GM12801 (cell line): ENCODE measurements around the gene FAM20C.

Experiments
- CTCF ChIP-seq: IDR thresholded peaks from one replicate; pipeline ENCODE4 v1.5.1; 2011; ENCODE audit warnings: control low read depth; ENCODE audit not compliant: insufficient read length; ENCODE audit errors: extremely low read depth

The FAM20C gene

DNA sequence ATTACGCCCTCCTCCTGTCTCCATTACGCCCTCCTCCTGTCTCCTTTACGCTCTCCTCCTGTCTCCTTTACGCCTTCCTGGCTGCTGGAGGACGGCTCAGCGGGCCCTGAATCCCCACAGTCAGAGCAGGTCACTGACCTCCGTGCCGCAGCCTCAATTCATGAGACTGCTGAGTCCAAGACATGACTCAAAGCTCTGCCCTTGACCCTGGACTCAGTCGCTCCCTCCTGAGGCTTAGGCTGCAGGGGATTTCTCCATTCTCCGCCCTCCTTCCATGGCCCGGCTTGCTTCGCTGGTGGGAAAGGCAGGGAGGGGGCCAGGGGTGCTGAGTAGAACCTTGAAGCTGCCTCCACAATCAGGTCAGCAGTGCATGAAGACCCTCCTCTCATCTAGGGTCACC, 76.6 kb downstream of the FAM20C start:
- no peak for TF ChIP-seq CTCF

DNA sequence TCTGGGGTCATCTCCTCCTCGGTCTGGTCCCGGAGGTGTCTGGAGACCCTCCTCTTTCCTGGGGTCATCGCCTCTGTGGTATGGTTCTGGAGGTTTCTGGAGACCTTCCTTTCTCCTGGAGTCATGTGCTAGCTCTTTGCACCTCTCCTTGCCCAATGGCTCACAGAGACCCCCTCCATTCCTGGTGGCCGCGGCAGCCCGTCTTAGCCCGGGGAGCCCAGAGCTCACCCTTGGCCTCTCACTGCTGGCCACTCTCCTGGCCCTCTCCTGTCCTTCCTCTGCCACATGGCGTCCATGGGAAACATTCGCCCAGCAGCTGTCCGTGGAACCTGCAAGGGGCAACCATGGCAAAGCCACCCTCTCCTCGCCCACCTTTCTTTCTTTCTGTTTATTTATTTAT, 77.3 kb downstream of the FAM20C start:
- TF ChIP-seq CTCF: no peak

DNA sequence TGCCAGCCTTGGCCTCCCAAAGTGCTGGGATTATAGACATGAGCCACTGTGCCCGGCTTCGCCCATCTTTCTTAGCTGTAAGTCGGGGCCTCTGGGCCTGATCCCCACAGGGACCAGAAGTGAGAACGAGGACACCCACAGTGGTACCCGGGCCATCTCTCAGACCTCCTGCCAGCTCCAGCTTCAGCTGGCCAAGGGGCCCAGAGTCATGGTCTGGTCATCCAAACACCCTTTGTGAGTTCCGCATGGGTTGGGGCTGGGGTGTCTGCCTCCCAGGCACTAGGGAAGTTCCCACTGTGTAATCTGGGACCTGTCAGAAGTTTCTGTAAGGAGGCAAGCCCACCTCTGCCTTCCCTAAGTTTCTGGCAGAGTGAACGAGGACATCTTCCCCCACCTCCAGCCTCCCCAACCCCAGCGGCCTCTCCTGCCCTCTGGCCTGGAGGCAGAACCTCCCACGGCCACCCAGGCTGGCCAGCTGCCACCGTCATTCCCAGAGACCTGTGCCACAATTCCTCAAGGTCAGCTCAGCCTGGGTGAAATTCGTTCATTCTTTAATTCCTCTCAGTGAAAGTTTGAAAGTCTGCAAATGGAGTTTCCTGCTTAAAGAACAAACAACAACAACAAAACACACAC, 78.1 kb downstream of the FAM20C start:
- TF ChIP-seq CTCF: no peak

GRCh38 chr7:271266-272107, 79.1 kb downstream of the FAM20C start:
- TF ChIP-seq CTCF: no peak

DNA sequence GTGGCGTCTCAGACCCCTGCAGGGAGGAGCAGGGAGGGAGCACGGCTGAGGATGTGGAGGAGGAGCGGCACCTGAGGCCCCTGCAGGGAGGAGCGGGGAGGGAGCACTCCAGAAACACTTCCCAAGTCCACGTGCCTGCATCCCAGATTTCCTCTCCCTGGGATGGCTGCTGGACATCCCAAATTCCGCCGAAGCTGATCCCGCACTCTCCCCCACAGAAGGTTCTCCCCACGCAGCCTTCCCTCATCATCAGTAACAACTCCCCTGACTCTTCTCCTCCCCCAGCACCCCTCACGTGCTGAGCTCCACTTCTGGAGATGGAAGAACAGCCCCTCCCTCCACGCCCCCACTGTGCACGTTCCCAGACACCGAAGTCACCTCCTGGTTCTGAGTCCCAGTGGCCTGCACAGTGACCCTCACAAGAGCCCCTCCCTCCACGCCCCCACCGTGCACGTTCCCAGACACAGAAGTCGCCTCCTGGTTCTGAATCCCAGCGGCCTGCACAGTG, 79.8 kb downstream of the FAM20C start:
- TF ChIP-seq CTCF: no peak

DNA sequence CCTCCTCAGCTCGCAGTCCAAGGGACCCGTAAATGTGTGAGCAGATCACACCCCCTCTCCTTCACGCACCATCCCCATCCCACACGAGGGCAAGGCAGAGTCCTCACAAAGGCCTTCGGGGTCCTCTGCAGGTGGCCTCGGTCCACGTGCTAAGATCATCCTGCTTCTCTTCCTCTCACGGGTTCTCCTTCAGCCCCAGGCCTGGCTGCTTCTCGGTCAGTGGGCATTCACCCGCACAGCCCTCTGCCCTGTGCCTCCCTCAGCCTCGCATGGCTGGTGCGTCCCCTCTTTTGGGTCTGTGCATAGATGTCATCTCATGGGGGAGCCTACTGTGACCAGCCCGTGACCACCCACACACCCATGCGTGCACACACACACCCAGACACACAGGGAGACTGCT, 80.3 kb downstream of the FAM20C start:
- no peak for TF ChIP-seq CTCF

GRCh38 chr7:273327-273726, 81.0 kb downstream of the FAM20C start:
- no peak for TF ChIP-seq CTCF
